OCI-LY1 (cell line): ENCODE measurements around the gene MPO.

ENCODE experiments used
- H2AFZ ChIP-seq: fragments of 200-600 bp; sonication (generic), shearing (Covaris generic); 2 replicates; pipeline ENCODE4 v1.6.0; 2014; ENCODE audit warnings: antibody characterized with exemption, mild to moderate bottlenecking, low read length
- H3F3A ChIP-seq: fragments of 200-600 bp; sonication (generic), shearing (Covaris generic); 2 replicates; pipeline ENCODE4 v1.6.0; 2014; ENCODE audit warnings: mild to moderate bottlenecking, antibody characterized with exemption, low read length, moderate library complexity; ENCODE audit not compliant: insufficient read depth
- H3K27ac ChIP-seq: fragments of 200-600 bp; sonication (generic); 2 replicates; pipeline ENCODE4 v1.5.1; 2014; ENCODE audit warnings: low read length, mixed run types, mild to moderate bottlenecking, low read depth; ENCODE audit not compliant: poor library complexity, severe bottlenecking
- H3K27me3 ChIP-seq: fragments of 200-600 bp; sonication (generic); 2 replicates; pipeline ENCODE4 v1.6.0; 2014; ENCODE audit warnings: antibody characterized with exemption, mild to moderate bottlenecking, low read length, moderate library complexity; ENCODE audit not compliant: insufficient read depth
- H3K36me3 ChIP-seq: fragments of 200-600 bp; sonication (generic); 2 replicates; pipeline ENCODE4 v1.6.1; 2014; ENCODE audit warnings: mild to moderate bottlenecking, antibody characterized with exemption, low read length, moderate library complexity, mixed read lengths; ENCODE audit not compliant: insufficient read depth
- H3K4me1 ChIP-seq: fragments of 200-600 bp; sonication (generic); 2 replicates; pipeline ENCODE4 v1.5.1; 2014; ENCODE audit warnings: mild to moderate bottlenecking, low read length, moderate library complexity; ENCODE audit not compliant: insufficient read depth, severe bottlenecking
- H3K4me2 ChIP-seq: fragments of 200-600 bp; sonication (generic), shearing (Covaris generic); 2 replicates; pipeline ENCODE4 v1.6.1; 2014; ENCODE audit warnings: low read length
- H3K4me3 ChIP-seq: fragments of 200-600 bp; sonication (generic); 2 replicates; pipeline ENCODE4 v1.5.1; 2014; ENCODE audit warnings: low read length, low read depth, mild to moderate bottlenecking, mixed read lengths; ENCODE audit not compliant: poor library complexity, severe bottlenecking
- H3K79me2 ChIP-seq: fragments of 200-600 bp; shearing (Covaris generic); 2 replicates; pipeline ENCODE4 v1.6.1; 2016; ENCODE audit warnings: mixed run types, low read length, mixed read lengths; ENCODE audit not compliant: insufficient read depth
- H3K9ac ChIP-seq: fragments of 200-600 bp; sonication (generic), shearing (Covaris generic); 2 replicates; pipeline ENCODE4 v1.6.1; 2014; ENCODE audit warnings: mild to moderate bottlenecking, low read length, mixed read lengths
- H3K9me2 ChIP-seq: fragments of 200-600 bp; sonication (generic), shearing (Covaris generic); 2 replicates; pipeline ENCODE4 v1.6.1; 2014; ENCODE audit warnings: low read depth, mild to moderate bottlenecking, low read length, mixed read lengths
- H3K9me3 ChIP-seq: fragments of 200-600 bp; shearing (Covaris generic); 2 replicates; pipeline ENCODE4 v1.6.1; 2014; ENCODE audit warnings: low read length, mixed read lengths
- H4K20me1 ChIP-seq: fragments of 200-600 bp; sonication (generic), shearing (Covaris generic); 2 replicates; pipeline ENCODE4 v1.6.0; 2016; ENCODE audit warnings: mild to moderate bottlenecking, low read length; ENCODE audit not compliant: insufficient read depth
- CTCF ChIP-seq: fragments of 200-600 bp; sonication (generic), shearing (Covaris generic); IDR thresholded peaks from 2 replicates; pipeline ENCODE4 v1.5.1; 2017; ENCODE audit warnings: mild to moderate bottlenecking, antibody characterized with exemption, low read length, moderate library complexity, mixed read lengths
- EZH2 ChIP-seq: fragments of 200-600 bp; sonication (generic), shearing (Covaris generic); IDR thresholded peaks from 2 replicates; pipeline ENCODE4 v1.8.0; 2017; ENCODE audit warnings: borderline replicate concordance, mixed run types, mild to moderate bottlenecking, antibody characterized with exemption, low read length, moderate library complexity, mixed read lengths

MPO gene

GRCh38 chr17:58291246-58291645, 10.5 kb upstream of the MPO start:
- Histone ChIP-seq H3K9me3 (no peaks in the 10 kb centered on the region), H3K4me1 (no peaks in the 10 kb centered on the region), H3K9ac (no peak overlapping the region), H3K4me3 (no peak overlapping the region), H3K79me2 (no peaks in the 10 kb centered on the region), H3K27me3 (peaks cover 7% of the 10 kb centered on the region), H2AFZ (no peak overlapping the region), H3K36me3 (no peaks in the 10 kb centered on the region), H3F3A (no peaks in the 10 kb centered on the region), H4K20me1 (no peaks in the 10 kb centered on the region), H3K9me2 (no peaks in the 10 kb centered on the region), H3K27ac (no peak overlapping the region), H3K4me2 (no peak overlapping the region)
- TF ChIP-seq EZH2 (no peak), CTCF (no peak)

- no peaks in the 10 kb centered on the region for H3K4me1 ChIP-seq
- no peak overlapping the region for H2AFZ ChIP-seq
- no peaks in the 10 kb centered on the region for H3F3A ChIP-seq
- H3K27ac ChIP-seq = no peak overlapping the region
- H3K4me3 ChIP-seq = no peak overlapping the region
- H3K9ac ChIP-seq = no peak overlapping the region
- no peaks in the 10 kb centered on the region for H3K79me2 ChIP-seq
- H3K36me3 ChIP-seq = no peaks in the 10 kb centered on the region
- H3K4me2 ChIP-seq = no peak overlapping the region
- TF ChIP-seq CTCF (no peak), EZH2 (no peak)
- peaks cover 7% of the 10 kb centered on the region for H3K27me3 ChIP-seq
- H4K20me1 ChIP-seq = no peaks in the 10 kb centered on the region
- H3K9me3 ChIP-seq = no peaks in the 10 kb centered on the region
- H3K9me2 ChIP-seq = no peaks in the 10 kb centered on the region
Measured at GRCh38 chr17:58289869-58290268, 9.1 kb upstream of the MPO start.

- H3K9me3 ChIP-seq = no peaks in the 10 kb centered on the region
- H3K27ac ChIP-seq = no peak overlapping the region
- H4K20me1 ChIP-seq = no peaks in the 10 kb centered on the region
- H3F3A ChIP-seq = no peaks in the 10 kb centered on the region
- H3K4me1 ChIP-seq = no peaks in the 10 kb centered on the region
- no peaks in the 10 kb centered on the region for H3K79me2 ChIP-seq
- TF ChIP-seq CTCF (no peak), EZH2 (no peak)
- no peaks in the 10 kb centered on the region for H3K36me3 ChIP-seq
- H3K4me3 ChIP-seq = no peak overlapping the region
- H3K4me2 ChIP-seq = no peak overlapping the region
- no peak overlapping the region for H2AFZ ChIP-seq
- no peaks in the 10 kb centered on the region for H3K27me3 ChIP-seq
- no peak overlapping the region for H3K9ac ChIP-seq
- H3K9me2 ChIP-seq = no peaks in the 10 kb centered on the region
Measured at GRCh38 chr17:58285422-58285810, 4.7 kb upstream of the MPO start.
